ENCODE data around the gene KRT76. TPM values are rescaled to one million over a fixed set of nuclear protein-coding genes. Genes with fewer than 3 reads are reported as not detected.

The KRT76 gene
- polyA plus RNA-seq (ENCODE audit: insufficient read length in 12 of 12), result not detected
- long read RNA-seq, donor 1, result 0 reads
- long read RNA-seq, donor 2, result 0 reads
- long read RNA-seq, donor 3, result 0 reads
- long read RNA-seq, donor 4, result 0 reads
- long read RNA-seq, donor 5, result 0 reads
- long read RNA-seq, donor 6, result 0 reads
- long read RNA-seq, donor 7, result 0 reads
- long read RNA-seq, donor 8, result 0 reads
- long read RNA-seq, donor 9, result 0 reads
- long read RNA-seq, donor 10, result 0 reads
- long read RNA-seq, donor 11, result 0 reads

- no peak for DNase-seq
Observed at GRCh38 chr12:52776913-52777395, at the start of gene KRT76. Gene KRT76, minus strand, starts transcription at chr12:52777345. Its CDS starts 54 bp downstream, at chr12:52777291.

DNA sequence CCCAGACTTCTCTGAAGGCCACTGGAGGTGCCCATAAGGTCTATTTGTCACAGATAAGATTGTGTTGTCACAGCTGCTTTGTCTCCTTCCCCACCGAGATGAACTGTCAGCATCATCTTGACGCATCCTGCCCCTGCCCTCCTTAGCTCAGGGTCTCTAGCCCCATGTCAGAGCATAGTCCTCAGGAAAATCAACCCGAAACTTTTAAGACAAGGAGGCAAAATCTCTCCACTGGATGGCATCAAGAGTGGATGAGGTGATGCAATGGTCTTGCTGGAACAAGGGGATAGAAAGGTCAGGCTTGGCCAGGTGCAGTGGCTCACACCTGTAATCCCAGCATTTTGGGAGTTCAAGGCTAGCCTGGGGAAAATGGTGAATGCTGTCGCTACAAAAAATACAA is 48.8 kb upstream of the KRT76 start:
- no peak for DNase-seq

DNA sequence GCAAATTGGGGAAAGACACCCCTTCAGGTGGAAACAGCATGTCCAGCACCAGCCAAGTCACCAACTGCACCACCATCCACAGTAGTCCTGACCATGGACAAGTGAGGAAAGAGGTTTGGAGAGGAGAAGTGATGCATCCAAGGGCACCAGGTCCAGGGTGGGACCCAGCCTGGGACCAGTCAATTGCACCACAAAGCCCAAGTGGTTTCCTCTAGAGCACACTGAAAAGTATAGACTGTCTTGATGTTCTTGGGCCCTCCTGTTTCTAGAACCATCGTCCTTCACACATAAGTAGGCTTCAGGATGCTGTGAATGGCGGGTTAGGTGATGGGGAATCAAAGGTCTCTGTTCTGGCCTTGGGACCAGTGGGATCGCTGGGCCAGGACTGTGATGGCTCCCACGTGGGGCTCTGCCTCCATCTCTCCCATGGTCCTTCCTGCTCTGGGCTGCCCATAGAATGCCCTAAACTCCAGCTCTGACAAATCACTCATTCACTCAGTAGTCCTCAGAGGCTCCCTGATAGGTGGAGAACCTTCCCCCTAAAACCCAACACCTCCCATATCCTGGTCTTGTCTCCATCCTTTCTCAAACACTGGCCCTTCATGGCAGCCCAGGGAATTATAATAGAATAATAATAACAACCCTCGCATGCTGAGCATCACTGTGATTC is 47.7 kb upstream of the KRT76 start:
- no peak for DNase-seq

DNA sequence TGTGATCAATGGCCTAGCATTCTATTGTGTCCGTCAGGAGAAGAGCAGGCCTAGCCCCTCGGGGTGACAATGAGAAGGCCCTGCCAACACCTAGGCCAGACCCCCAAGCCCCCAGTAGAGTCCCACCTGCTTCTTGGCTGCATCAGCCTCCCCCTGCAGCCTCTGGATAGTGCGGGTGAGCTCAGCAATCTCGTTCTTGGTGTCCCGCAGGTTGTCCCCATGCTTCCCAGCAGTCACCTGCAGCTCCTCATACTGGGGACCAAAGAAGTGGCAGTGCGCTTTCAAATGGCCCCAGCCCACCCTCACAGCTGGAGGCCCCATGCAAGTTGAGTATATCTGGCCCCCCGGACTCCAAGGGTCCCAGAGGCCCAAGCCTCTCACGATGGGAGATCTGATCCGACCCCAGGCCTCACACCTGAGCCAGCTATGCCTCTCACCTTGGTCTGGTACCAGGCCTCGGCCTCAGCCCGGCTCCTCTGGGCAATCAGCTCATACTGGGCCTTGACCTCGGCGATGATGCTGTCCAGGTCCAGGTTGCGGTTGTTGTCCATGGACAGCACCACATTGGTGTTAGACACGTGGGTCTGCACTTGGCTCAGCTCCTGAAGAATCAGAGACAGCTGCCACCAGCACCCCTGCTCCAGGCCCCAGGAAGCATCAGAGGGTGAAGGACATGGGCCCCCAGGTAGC is 46.8 kb upstream of the KRT76 start:
- no peak for DNase-seq

DNA sequence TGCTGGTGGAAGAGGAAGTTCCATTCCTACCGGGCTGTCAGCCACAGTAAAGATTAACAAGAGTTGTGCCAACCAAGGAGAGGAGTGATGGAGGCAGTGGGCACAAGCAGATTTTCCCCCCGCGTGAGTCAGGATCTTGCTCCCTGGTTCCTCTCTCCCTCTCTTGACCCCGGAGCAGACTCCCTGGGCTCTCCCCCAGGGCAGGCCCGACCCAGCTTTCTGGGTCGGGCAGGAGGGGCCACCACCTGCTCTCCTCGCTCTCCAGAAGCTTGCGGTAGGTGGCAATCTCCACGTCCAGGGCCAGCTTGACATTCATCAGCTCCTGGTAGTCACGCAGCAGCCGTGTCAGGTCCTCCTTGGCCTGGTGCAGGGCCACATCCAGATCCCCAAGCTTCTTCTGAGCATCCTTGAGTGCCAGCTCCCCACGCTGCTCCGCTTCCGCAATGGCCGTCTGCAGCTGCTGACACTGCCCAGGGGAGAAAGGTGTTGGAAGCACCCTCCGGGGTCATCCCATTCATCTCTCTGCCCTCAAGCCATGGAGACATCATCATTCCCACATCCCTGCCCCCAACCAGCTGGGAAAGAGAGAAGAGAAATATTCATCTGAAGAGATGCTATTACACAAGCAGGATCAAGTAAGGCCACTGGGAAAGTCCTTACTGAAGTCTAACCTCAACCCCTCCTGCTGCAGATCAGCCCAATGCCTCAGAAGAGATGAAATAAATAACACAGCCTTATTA is 45.8 kb upstream of the KRT76 start:
- DNase-seq, result no peak

DNA sequence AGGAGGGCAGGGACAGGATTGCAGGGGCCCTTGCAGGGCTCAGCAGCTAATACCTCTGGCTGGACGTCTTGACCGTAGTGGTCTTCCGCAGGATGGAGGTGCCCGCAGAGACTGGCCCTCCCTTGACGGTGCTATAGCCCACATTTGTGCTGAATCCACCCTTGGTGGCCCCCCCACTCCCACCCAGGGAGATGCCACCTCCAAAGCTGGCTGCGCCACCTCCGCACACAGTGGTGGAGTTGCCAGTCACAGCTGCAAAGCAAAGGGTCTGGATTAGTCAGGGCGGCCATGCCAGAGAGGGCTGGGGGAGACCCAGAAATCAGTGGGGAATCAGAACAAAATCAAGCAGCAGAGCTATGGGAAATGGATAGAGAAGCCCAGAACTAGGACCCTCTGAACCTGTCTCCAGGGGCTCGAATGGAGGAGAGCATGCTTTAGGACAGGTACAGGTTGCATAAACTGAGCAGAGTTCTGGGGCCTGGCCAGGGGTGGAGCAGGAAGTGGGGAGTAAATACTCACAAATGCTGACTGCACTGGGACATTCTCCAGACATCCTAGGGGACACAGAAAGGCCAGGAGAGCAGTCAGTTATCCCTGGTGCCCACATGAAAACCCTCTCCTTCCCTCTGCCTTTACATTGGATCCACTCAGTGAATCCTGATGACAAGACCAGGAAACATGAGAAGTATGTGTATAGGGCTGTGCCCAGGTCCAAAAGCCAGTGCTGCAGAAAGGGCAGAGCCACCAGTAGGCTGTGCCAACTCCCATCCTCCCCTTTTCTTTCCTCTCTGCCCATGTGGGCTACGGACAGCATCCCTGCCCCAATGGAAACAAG is 44.9 kb upstream of the KRT76 start:
- no peak for DNase-seq

DNA sequence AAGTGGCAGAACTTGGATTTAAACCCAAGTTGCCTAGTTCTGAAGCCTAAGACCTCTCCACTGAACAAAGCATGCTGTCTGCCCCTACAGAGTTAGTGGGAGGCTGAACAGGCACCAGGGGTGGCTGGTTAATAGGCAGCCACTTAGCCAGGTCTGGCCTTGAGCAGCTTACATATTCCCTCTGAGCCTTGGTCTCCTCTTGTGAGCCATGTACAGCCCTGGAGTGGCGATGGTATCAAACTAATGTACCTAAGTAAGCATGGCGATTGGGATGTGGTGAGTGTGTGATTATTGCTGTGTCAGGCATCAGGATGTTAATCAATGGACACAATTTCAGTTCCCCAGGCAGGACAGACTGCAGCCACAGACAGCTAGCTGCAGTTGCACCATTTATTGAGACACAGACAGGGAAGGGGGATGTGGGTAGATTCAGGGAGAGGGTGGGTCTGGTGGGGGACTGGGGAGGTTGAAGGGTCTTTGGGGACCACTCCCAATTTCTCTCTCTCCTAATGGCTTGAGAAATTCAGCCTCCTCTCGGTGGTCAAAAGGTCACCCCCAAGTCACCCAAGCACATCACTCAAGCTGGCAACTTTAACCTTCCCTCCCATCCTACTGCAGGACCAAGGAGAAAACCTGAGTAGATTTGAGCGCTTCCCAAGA is 44.1 kb upstream of the KRT76 start:
- no peak for DNase-seq

GRCh38 chr12:52820521-52820920 is 43.4 kb upstream of the KRT76 start:
- no peak for DNase-seq

DNA sequence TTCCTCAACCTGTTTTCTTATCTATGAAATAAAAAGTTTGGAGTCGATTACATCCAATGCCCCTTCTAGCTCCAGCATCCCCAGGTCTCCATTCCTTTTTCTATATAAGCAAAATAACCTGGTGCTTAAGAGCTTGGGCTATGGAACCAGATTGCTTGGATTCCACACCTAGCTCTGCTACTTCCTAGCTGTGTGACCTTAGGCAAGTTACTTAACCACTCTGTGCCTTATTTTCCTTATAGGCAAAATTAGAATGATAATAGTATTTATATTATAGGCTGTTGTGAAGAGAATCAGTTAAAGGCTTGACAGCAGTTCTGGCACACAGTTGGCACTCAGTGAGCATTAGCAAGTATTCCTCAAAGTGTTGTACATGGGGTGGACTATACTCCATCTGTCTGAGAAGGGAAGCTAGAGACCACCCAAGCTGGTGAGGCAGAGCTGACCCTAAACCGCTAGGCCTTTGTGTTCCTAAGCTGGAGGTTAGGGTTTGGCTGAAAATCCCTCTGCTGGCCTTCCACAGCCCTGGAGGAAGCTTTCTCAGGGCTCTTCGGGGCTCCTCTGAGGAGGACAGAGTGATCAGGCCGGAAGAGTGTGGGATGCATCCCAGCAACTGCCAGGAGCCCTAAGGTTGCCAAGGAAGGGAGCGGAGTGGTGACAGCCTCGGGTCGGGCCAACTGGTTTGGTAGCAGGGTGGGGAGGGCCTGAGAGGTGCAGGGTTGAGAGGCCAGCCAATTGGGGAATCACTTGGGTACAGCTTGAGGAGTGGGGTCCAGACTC is 42.8 kb upstream of the KRT76 start:
- DNase-seq, result no peak

DNA sequence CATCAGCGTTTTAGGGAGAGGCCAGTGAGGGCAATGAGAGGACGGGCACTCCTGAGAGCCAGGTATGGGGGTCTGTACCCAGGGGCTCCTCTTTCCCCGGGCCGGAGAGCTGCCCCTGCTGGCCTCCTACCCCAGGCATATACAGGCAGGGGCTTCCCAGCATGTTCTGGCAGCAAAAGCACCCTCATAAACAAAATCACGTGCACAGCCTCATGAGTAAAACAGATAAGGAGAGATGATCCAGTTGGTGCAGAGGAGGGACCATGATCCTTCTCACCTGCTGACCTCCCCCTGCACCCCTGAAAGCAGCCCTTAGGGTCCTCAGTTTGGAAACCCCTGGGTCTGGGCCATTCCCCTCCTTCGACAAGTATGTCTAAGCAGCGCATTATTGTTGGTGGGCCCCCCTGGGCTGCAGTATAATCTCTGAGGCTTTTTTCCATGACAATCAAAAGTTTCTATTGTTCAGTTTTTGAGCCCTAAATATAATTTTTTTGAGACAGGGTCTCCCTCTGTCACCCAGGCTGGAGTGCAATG is 41.8 kb upstream of the KRT76 start:
- DNase-seq, result no peak

DNA sequence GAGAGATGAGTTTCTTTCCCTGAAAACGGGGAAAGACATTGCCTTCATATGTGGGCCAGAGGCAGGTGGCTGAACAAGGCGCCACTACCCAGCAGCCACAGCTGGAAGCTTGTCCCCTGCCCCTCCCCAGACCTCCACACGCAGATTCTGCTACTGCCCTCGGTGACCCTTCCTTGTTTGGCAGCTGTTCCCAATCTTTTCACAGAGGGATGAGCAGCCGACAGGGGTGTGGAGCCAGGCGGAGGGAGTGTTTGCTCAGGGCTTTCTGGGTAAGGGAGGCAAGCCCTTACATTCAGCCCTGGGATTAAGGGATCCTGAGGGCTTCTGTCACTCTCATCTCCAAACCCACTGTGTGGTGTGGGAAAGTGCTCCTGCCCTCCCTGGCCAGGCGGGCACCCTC is 41.2 kb upstream of the KRT76 start:
- no peak for DNase-seq

DNA sequence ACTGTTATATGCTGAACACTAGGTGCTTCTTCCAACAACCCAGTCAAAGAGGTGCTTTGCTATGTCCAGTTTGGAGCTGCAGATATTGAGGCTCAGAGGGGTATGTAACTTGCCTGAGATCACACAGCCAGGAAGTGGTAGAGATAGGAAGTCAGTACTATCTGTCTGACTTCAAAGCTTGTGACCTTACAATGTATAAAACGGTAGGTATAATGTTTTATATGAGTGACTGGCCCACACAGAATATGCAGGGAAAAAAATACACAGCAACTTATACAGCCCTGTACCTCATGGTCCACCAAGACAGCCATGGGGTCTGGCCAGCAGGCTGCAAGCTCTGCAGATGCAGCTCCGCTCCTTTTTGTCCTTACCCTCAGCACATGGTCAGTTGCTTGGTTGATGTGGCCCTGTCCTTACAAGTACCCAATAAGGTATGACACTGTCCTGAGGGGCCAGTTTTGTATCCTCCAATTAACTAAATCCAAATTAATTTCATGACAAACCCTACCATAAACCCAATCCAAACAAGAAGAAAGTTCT is 40.6 kb upstream of the KRT76 start:
- DNase-seq, result no peak

GRCh38 chr12:52817003-52817698 is 40.0 kb upstream of the KRT76 start:
- no peak for DNase-seq

- DNase-seq, result no peak
Observed at GRCh38 chr12:52815676-52816588, 38.8 kb upstream of the KRT76 start.

DNA sequence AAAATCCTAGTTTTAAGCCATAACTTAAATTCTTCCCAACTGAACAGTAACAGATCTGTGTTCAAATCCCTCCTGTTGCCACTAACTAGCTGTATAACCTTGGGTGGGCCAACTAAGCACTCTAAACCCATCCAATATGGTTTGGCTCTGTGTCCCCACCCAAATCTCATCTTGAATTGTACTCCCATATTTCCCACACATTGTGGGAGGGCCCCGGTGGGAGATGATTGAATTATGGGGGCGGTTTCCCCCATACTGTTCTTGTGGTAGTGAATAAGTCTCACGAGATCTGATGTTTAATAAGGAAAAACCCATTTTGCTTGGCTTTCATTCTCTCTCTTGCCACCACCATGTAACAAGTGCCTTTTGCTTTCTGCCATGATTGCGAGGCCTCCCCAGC is 38.0 kb upstream of the KRT76 start:
- no peak for DNase-seq

DNA sequence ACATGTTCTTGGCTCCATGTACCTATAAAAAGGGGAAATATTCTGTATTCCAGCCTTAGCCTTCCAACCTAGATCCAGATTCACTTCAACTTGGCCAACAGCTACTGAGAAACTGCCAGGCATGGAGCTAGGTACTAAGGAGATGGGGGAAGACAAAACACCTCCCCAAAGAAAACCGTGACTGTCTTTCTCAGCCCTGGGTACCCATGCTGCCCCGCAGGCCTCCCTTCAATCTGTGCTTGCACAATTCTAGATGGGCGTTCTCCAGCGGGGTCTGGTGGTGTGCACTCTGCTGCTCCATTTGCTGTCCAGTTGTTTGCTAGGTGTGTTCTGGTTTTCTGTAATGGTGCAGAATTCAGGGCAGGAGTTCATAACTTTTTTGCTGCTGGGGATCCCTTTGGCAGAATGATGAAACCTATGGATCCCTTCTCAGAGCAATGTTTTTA is 37.6 kb upstream of the KRT76 start:
- no peak for DNase-seq

- no peak for DNase-seq
Observed at GRCh38 chr12:52813885-52814709, 37.0 kb upstream of the KRT76 start, which contains the start of gene KRT4. Gene KRT4, minus strand, starts transcription at chr12:52814116. Its CDS starts 58 bp downstream, at chr12:52814058.

Measured in muscle of arm (tissue), 14 donors.